ENCODE results near the gene GORASP2.

Gene GORASP2

GRCh38 chr2:170944545-170944944, 15.5 kb downstream of the GORASP2 start:
- ATAC-seq = no peak
- TF ChIP-seq BACH2 (CRISPR knock-in tag; IDR thresholded peaks at IDR 0.05; ENCODE audit: borderline replicate concordance) (no peak), ARNTL (CRISPR knock-in tag; IDR thresholded peaks at IDR 0.05; ENCODE audit: borderline replicate concordance, low read depth) (no peak), RARB (CRISPR knock-in tag; IDR thresholded peaks at IDR 0.05) (no peak), CREB5 (CRISPR knock-in tag; IDR thresholded peaks at IDR 0.05; ENCODE audit: low read depth) (no peak), GLIS3 (CRISPR knock-in tag; IDR thresholded peaks at IDR 0.05) (no peak), PATZ1 (CRISPR knock-in tag; IDR thresholded peaks at IDR 0.05; ENCODE audit: borderline replicate concordance) (no peak), CSDC2 (CRISPR knock-in tag; IDR thresholded peaks at IDR 0.05) (no peak), ESRRG (CRISPR knock-in tag; IDR thresholded peaks at IDR 0.05) (no peak), ZFP30 (CRISPR knock-in tag; IDR thresholded peaks at IDR 0.05) (no peak)

GRCh38 chr2:170949415-170949814, 20.4 kb downstream of the GORASP2 start:
- TF ChIP-seq ZFP30 (CRISPR knock-in tag; IDR thresholded peaks at IDR 0.05) (no peak), ZFP3 (CRISPR knock-in tag; IDR thresholded peaks at IDR 0.05) (no peak), ZNF565 (CRISPR knock-in tag; conservative IDR thresholded peaks at IDR 0.05; ENCODE audit: low read depth) (no peak), ZC3H10 (CRISPR knock-in tag; IDR thresholded peaks at IDR 0.05) (no peak), RARB (CRISPR knock-in tag; IDR thresholded peaks at IDR 0.05) (no peak), SNAI2 (CRISPR knock-in tag; IDR thresholded peaks at IDR 0.05) (no peak), OSR1 (CRISPR knock-in tag; IDR thresholded peaks at IDR 0.05) (no peak), POU6F1 (CRISPR knock-in tag; IDR thresholded peaks at IDR 0.05; ENCODE audit: borderline replicate concordance, low read depth) (no peak), PPARA (CRISPR knock-in tag; IDR thresholded peaks at IDR 0.05; ENCODE audit: borderline replicate concordance) (no peak), ZNF70 (CRISPR knock-in tag; IDR thresholded peaks at IDR 0.05) (no peak), TCF4 (CRISPR knock-in tag; IDR thresholded peaks at IDR 0.05; ENCODE audit: borderline replicate concordance) (no peak), CSDC2 (CRISPR knock-in tag; IDR thresholded peaks at IDR 0.05) (no peak), CSRNP3 (CRISPR knock-in tag; IDR thresholded peaks at IDR 0.05) (no peak), BACH2 (CRISPR knock-in tag; IDR thresholded peaks at IDR 0.05; ENCODE audit: borderline replicate concordance) (no peak), PATZ1 (CRISPR knock-in tag; IDR thresholded peaks at IDR 0.05; ENCODE audit: borderline replicate concordance) (no peak), GLIS3 (CRISPR knock-in tag; IDR thresholded peaks at IDR 0.05) (no peak), ARNTL (CRISPR knock-in tag; IDR thresholded peaks at IDR 0.05; ENCODE audit: borderline replicate concordance, low read depth) (no peak), TSHZ2 (CRISPR knock-in tag; IDR thresholded peaks at IDR 0.05) (no peak), CREB5 (CRISPR knock-in tag; IDR thresholded peaks at IDR 0.05; ENCODE audit: low read depth) (no peak)
- no peak for ATAC-seq
